Upper lobe of left lung (tissue), 6 donors: Measurements from ENCODE around the gene BRK1. TPM values are rescaled to one million over a fixed set of nuclear protein-coding genes. Genes with fewer than 3 reads are reported as not detected.
"Not testable (repeated sequence)": the region's sequence is repeated elsewhere in the genome, so short reads cannot be mapped to it uniquely, and the experiment has no call there.

ENCODE experiments used
- ATAC-seq, 2 donors: fragments of 200-7000 bp; cut with Tn5 transposase; one replicate each; pipeline ENCODE4 v1.9.1; 2022; ENCODE audit warnings: mild to moderate bottlenecking in 2 of 2, moderate library complexity in 2 of 2; ENCODE audit not compliant: low FRiP score in 2 of 2
- DNase-seq, 2 donors: peaks; one replicate each; pipeline ENCODE4 v3.0.0-alpha.2; 2019 to 2020
- H3K27ac ChIP-seq, 4 donors: fragments of 200-600 bp; sonication (generic); one replicate each; pipeline ENCODE4 v1.5.1; 2016 to 2019
- H3K27me3 ChIP-seq, 4 donors: fragments of 200-600 bp; sonication (generic); one replicate each; pipeline ENCODE4 v1.5.1; 2017 to 2019
- H3K36me3 ChIP-seq, 4 donors: fragments of 200-600 bp; sonication (generic); one replicate each; pipeline ENCODE4 v1.5.1; 2016 to 2019
- H3K4me1 ChIP-seq, 4 donors: fragments of 200-600 bp; sonication (generic); one replicate each; pipeline ENCODE4 v1.5.1; 2018 to 2019
- H3K4me3 ChIP-seq, 4 donors: fragments of 200-600 bp; sonication (generic); one replicate each; pipeline ENCODE4 v1.5.1; 2017 to 2019; ENCODE audit warnings: mild to moderate bottlenecking in 2 of 4, moderate library complexity in 1 of 4
- H3K9me3 ChIP-seq, 4 donors: fragments of 200-600 bp; sonication (generic); one replicate each; pipeline ENCODE4 v1.5.1; 2018 to 2019
- CTCF ChIP-seq, 6 experiments: fragments of 450-650 bp in 4 of 6; fragments of 200-600 bp in 2 of 6; sonication (generic) in 2 of 6; IDR thresholded peaks; one replicate each; pipeline ENCODE4 v1.5.1; 2016 to 2019; ENCODE audit warnings: antibody characterized with exemption in 6 of 6
- EP300 ChIP-seq, 4 donors: sonication (generic); formaldehyde crosslinking; IDR thresholded peaks; one replicate each; pipeline ENCODE4 v1.5.1; 2017; ENCODE audit warnings: antibody characterized with exemption in 4 of 4, control low read depth in 2 of 4
- POLR2A ChIP-seq, 4 donors: fragments of 450-650 bp; IDR thresholded peaks; one replicate each; pipeline ENCODE4 v1.5.1; 2016 to 2017; ENCODE audit warnings: antibody characterized with exemption in 4 of 4, mild to moderate bottlenecking in 2 of 4
- POLR2AphosphoS5 ChIP-seq, 2 donors: sonication (generic); formaldehyde crosslinking; IDR thresholded peaks; one replicate each; pipeline ENCODE4 v1.5.1; 2017; ENCODE audit warnings: antibody characterized with exemption in 2 of 2
- WGBS, 2 donors: methylation state at CpG; one replicate each; pipeline ENCODE4 v1.1.5; 2017 to 2018; 5-methylcytosine and 5-hydroxymethylcytosine counted together
- total RNA-seq, 6 donors: library from RNA; depleted of rRNA in 4 of 6; stranded (reverse); fragments of >200 nt in 4 of 6; gene quantifications; one replicate each; pipeline versions ENCODE4 v1.1.0 to v1.2.1, GENCODE V29; 2016 to 2021
- donor health status: DM: no; HTN: no; CAD: no; lungs with moderate emphysema.
- donor health status: DM: no; HTN: yes; CAD: no; lungs with severe emphysema.

BRK1 gene
- total RNA-seq, 6 donors from 2014 or later, result 43.3 to 115 (median 81.8) TPM

GRCh38 chr3:10121064-10121463 lies 5.6 kb downstream of the BRK1 start:
- Histone ChIP-seq H3K27me3 (no peaks in the 10 kb centered on the region), H3K4me1 (peaks cover 18 to 27% (median 23%) of the 10 kb centered on the region in 4 donors), H3K9me3 (no peaks in the 10 kb centered on the region), H3K27ac (no peak overlapping the region), H3K4me3 (no peak overlapping the region), H3K36me3 (peaks cover 3 to 37% (median 11%) of the 10 kb centered on the region in 4 donors)
- 93 to 96% methylated on average over 2 of the region's 2 CpGs for WGBS, 2 donors
- TF ChIP-seq CTCF (IDR thresholded peaks at IDR 0.05), result no peak
- no peak for TF ChIP-seq EP300 (IDR thresholded peaks at IDR 0.05)
- TF ChIP-seq POLR2A (IDR thresholded peaks at IDR 0.05), result no peak
- TF ChIP-seq POLR2AphosphoS5 (IDR thresholded peaks at IDR 0.05), result no peak
- ATAC-seq (no peak), DNase-seq (no peak)

GRCh38 chr3:10122724-10123123 lies 7.2 kb downstream of the BRK1 start:
- H3K36me3 ChIP-seq, result peaks cover 8 to 53% (median 27%) of the 10 kb centered on the region in 4 donors
- H3K27ac ChIP-seq, result no peak overlapping the region
- no peaks in the 10 kb centered on the region for H3K9me3 ChIP-seq
- ATAC-seq, result no peak
- no peak for TF ChIP-seq EP300 (IDR thresholded peaks at IDR 0.05)
- no peak for TF ChIP-seq CTCF (IDR thresholded peaks at IDR 0.05)
- TF ChIP-seq POLR2A (IDR thresholded peaks at IDR 0.05), result no peak
- no peak for TF ChIP-seq POLR2AphosphoS5 (IDR thresholded peaks at IDR 0.05)
- H3K4me3 ChIP-seq, result no peak overlapping the region
- DNase-seq, result no peak
- 84 to 87% methylated on average over 4 of the region's 4 CpGs for WGBS, 2 donors
- H3K4me1 ChIP-seq, result peaks cover 4 to 10% (median 7%) of the 10 kb centered on the region in 4 donors
- H3K27me3 ChIP-seq, result no peaks in the 10 kb centered on the region

- H3K4me3 ChIP-seq, H3K36me3 ChIP-seq, H3K4me1 ChIP-seq, DNase-seq, H3K9me3 ChIP-seq, ATAC-seq, H3K27me3 ChIP-seq, H3K27ac ChIP-seq: not testable (repeated sequence)
- 91 to 92% methylated on average over 9 of the region's 9 CpGs for WGBS, 2 donors
Measured at GRCh38 chr3:10135872-10136271, 20.4 kb downstream of the BRK1 start.

- H3K4me3 ChIP-seq, result no peak overlapping the region
- peaks cover 0 to 5% (median 0%) of the 10 kb centered on the region in 4 donors for H3K4me1 ChIP-seq
- ATAC-seq (no peak), DNase-seq (peak in 1 of 2 donors; percentile 69)
- no peaks in the 10 kb centered on the region for H3K36me3 ChIP-seq
- no peak for TF ChIP-seq POLR2A (IDR thresholded peaks at IDR 0.05)
- no peak for TF ChIP-seq EP300 (IDR thresholded peaks at IDR 0.05)
- TF ChIP-seq CTCF (IDR thresholded peaks at IDR 0.05), result no peak
- TF ChIP-seq POLR2AphosphoS5 (IDR thresholded peaks at IDR 0.05), result no peak
- H3K27ac ChIP-seq, result no peak overlapping the region
- 89 to 90% methylated on average over 9 to 19 of the region's 25 CpGs for WGBS, 2 donors
- H3K27me3 ChIP-seq, result no peaks in the 10 kb centered on the region
- no peaks in the 10 kb centered on the region for H3K9me3 ChIP-seq
Measured at GRCh38 chr3:10136426-10137005, 21.0 kb downstream of the BRK1 start.

- no peaks in the 10 kb centered on the region for H3K27me3 ChIP-seq
- no peaks in the 10 kb centered on the region for H3K9me3 ChIP-seq
- no peak overlapping the region for H3K27ac ChIP-seq
- DNase-seq, result no peak
- no peaks in the 10 kb centered on the region for H3K36me3 ChIP-seq
- 82 to 84% methylated on average over 4 of the region's 4 CpGs for WGBS, 2 donors
- H3K4me1 ChIP-seq, result peaks cover 0 to 5% (median 0%) of the 10 kb centered on the region in 4 donors
- TF ChIP-seq POLR2AphosphoS5 (IDR thresholded peaks at IDR 0.05) (no peak), CTCF (IDR thresholded peaks at IDR 0.05) (no peak), POLR2A (IDR thresholded peaks at IDR 0.05) (no peak), EP300 (IDR thresholded peaks at IDR 0.05) (no peak)
- H3K4me3 ChIP-seq, result no peak overlapping the region
- ATAC-seq, result no peak
Measured at GRCh38 chr3:10137178-10137577, 21.7 kb downstream of the BRK1 start.
